Astrocyte (in vitro differentiated cells and primary cell): ENCODE data around the gene LHX1. TPM values are rescaled to one million over a fixed set of nuclear protein-coding genes. Genes with fewer than 3 reads are reported as not detected.

Source experiments
- DNase-seq: peaks from one replicate; pipeline ENCODE4 v3.0.0-alpha.2; 2010; ENCODE audit warnings: low read depth
- FAIRE-seq: peaks from 2 replicates; lab custom pipeline; 2011; peaks lifted over from hg19 to GRCh38; lab: Jason Lieb, UNC
- H2AFZ ChIP-seq: 2 replicates; pipeline ENCODE4 v1.6.0; 2012; ENCODE audit warnings: low read depth, low read length, inconsistent platforms
- H3K27ac ChIP-seq: 2 replicates; pipeline ENCODE4 v1.5.1; 2011; ENCODE audit warnings: low read depth, low read length, inconsistent platforms
- H3K27me3 ChIP-seq: 2 replicates; pipeline ENCODE4 v1.6.0; 2011; ENCODE audit warnings: low read length, inconsistent platforms; ENCODE audit not compliant: insufficient read depth
- H3K36me3 ChIP-seq: 2 replicates; pipeline ENCODE4 v1.5.1; 2011; ENCODE audit warnings: low read length, inconsistent platforms; ENCODE audit not compliant: insufficient read depth
- H3K4me1 ChIP-seq: 2 replicates; pipeline ENCODE4 v1.5.1; 2011; ENCODE audit warnings: low read length, inconsistent platforms; ENCODE audit not compliant: insufficient read depth
- H3K4me2 ChIP-seq: 2 replicates; pipeline ENCODE4 v1.6.0; 2012; ENCODE audit warnings: low read length, inconsistent platforms
- H3K4me3 ChIP-seq: 2 replicates; pipeline ENCODE4 v1.5.1; 2011; ENCODE audit warnings: low read depth, mild to moderate bottlenecking, low read length, inconsistent platforms; ENCODE audit not compliant: insufficient read depth
- H3K79me2 ChIP-seq: 2 replicates; pipeline ENCODE4 v1.6.0; 2012; ENCODE audit warnings: mild to moderate bottlenecking, low read length, inconsistent platforms; ENCODE audit not compliant: insufficient read depth
- H3K9ac ChIP-seq: 2 replicates; pipeline ENCODE4 v1.6.0; 2012; ENCODE audit warnings: mild to moderate bottlenecking, low read length, inconsistent platforms
- H3K9me3 ChIP-seq: 2 replicates; pipeline ENCODE4 v1.5.1; 2012; ENCODE audit warnings: low read depth, mild to moderate bottlenecking, low read length, inconsistent platforms; ENCODE audit not compliant: insufficient read depth
- H4K20me1 ChIP-seq: 2 replicates; pipeline ENCODE4 v1.6.0; 2012; ENCODE audit warnings: low read length, inconsistent platforms; ENCODE audit not compliant: insufficient read depth
- H3K27ac Mint-ChIP-seq: one replicate; pipeline ENCODE4 v1.8.0; 2021; ENCODE audit warnings: mild to moderate bottlenecking, mixed read lengths; ENCODE audit not compliant: unreplicated experiment
- H3K27me3 Mint-ChIP-seq: one replicate; pipeline ENCODE4 v1.8.0; 2021; ENCODE audit warnings: low read depth, mixed read lengths; ENCODE audit not compliant: unreplicated experiment
- H3K36me3 Mint-ChIP-seq: one replicate; pipeline ENCODE4 v1.8.0; 2021; ENCODE audit warnings: low read depth, mixed read lengths; ENCODE audit not compliant: unreplicated experiment
- H3K4me1 Mint-ChIP-seq: one replicate; pipeline ENCODE4 v1.8.0; 2021; ENCODE audit warnings: low read depth, mixed read lengths; ENCODE audit not compliant: unreplicated experiment
- H3K4me3 Mint-ChIP-seq: one replicate; pipeline ENCODE4 v1.8.0; 2021; ENCODE audit warnings: mild to moderate bottlenecking, moderate library complexity, mixed read lengths; ENCODE audit not compliant: unreplicated experiment
- H3K9me3 Mint-ChIP-seq: one replicate; pipeline ENCODE4 v1.8.0; 2021; ENCODE audit warnings: mild to moderate bottlenecking, mixed read lengths; ENCODE audit not compliant: unreplicated experiment
- CTCF ChIP-seq: IDR thresholded peaks from 2 replicates; pipeline ENCODE4 v1.5.1; 2011; ENCODE audit warnings: low read depth, mild to moderate bottlenecking, inconsistent platforms, low read length, moderate library complexity; ENCODE audit not compliant: insufficient read depth
- EZH2 ChIP-seq: IDR thresholded peaks from 2 replicates; pipeline ENCODE4 v1.6.1; 2012; ENCODE audit warnings: mild to moderate bottlenecking, low read length, inconsistent platforms; ENCODE audit not compliant: insufficient read depth
- total RNA-seq: library from RNA; stranded (reverse); gene quantifications from 2 replicates; pipeline ENCODE4 v1.2.1, GENCODE V29; 2021

Gene LHX1
- total RNA-seq, 1 donor from 2014 or later, result 10.8 TPM

GRCh38 chr17:36948717-36949460, 11.6 kb downstream of the LHX1 start, which contains the start of gene AATF:
Gene AATF (plus strand): TSS chr17:36948954. CDS start chr17:36949126, 172 bp downstream.
- H3K4me1 ChIP-seq, result peaks cover 17% of the 10 kb centered on the region
- peak within 1 kb of the TSS; percentile 90 for H3K4me3 ChIP-seq
- peak within 1 kb of the TSS; percentile 89 for H3K9ac ChIP-seq
- DNase-seq (peak; percentile 87), FAIRE-seq (no peak)
- Mint-ChIP-seq H3K4me3 (peak within 1 kb of the TSS; percentile 97), H3K9me3 (peaks cover 3% of the 10 kb centered on the region), H3K4me1 (peaks cover 23% of the 10 kb centered on the region), H3K27me3 (peaks cover 37% of the 10 kb centered on the region), H3K36me3 (peaks cover 14% of the 10 kb centered on the region), H3K27ac (peak within 1 kb of the TSS; percentile 94)
- H3K36me3 ChIP-seq, result peaks cover 23% of the 10 kb centered on the region
- no peaks in the 10 kb centered on the region for H3K9me3 ChIP-seq
- no peak for TF ChIP-seq CTCF
- peak; percentile 21 for TF ChIP-seq EZH2
- H4K20me1 ChIP-seq, result peaks cover 40% of the 10 kb centered on the region
- peaks cover 43% of the 10 kb centered on the region for H3K27me3 ChIP-seq
- H3K79me2 ChIP-seq, result peaks cover 45% of the 10 kb centered on the region
- H2AFZ ChIP-seq, result peak within 1 kb of the TSS; percentile 91
- H3K4me2 ChIP-seq, result peak within 1 kb of the TSS; percentile 93
- peak within 1 kb of the TSS; percentile 79 for H3K27ac ChIP-seq

- H3K4me2 ChIP-seq, result peak overlapping the region; percentile 93
- peaks cover 45% of the 10 kb centered on the region for H3K79me2 ChIP-seq
- FAIRE-seq (no peak), DNase-seq (peak; percentile 23)
- peak overlapping the region; percentile 89 for H3K9ac ChIP-seq
- Mint-ChIP-seq H3K4me1 (peaks cover 23% of the 10 kb centered on the region), H3K4me3 (peak overlapping the region; percentile 97), H3K9me3 (peaks cover 3% of the 10 kb centered on the region), H3K36me3 (peaks cover 19% of the 10 kb centered on the region), H3K27ac (peak overlapping the region; percentile 94), H3K27me3 (peaks cover 34% of the 10 kb centered on the region)
- peak overlapping the region; percentile 79 for H3K27ac ChIP-seq
- H3K9me3 ChIP-seq, result no peaks in the 10 kb centered on the region
- H3K27me3 ChIP-seq, result peaks cover 37% of the 10 kb centered on the region
- peaks cover 23% of the 10 kb centered on the region for H3K36me3 ChIP-seq
- peaks cover 17% of the 10 kb centered on the region for H3K4me1 ChIP-seq
- H3K4me3 ChIP-seq, result peak overlapping the region; percentile 90
- no peak for TF ChIP-seq CTCF
- TF ChIP-seq EZH2, result no peak
- H2AFZ ChIP-seq, result peak overlapping the region; percentile 90
- H4K20me1 ChIP-seq, result peaks cover 40% of the 10 kb centered on the region
These were observed 12.2 kb downstream of the LHX1 start for GRCh38 chr17:36949461-36949927.

GRCh38 chr17:36950027-36950426, 12.8 kb downstream of the LHX1 start:
- no peaks in the 10 kb centered on the region for H3K9me3 ChIP-seq
- TF ChIP-seq CTCF, result no peak
- TF ChIP-seq EZH2, result no peak
- H3K27ac ChIP-seq, result no peak overlapping the region
- no peak for DNase-seq
- H3K4me3 ChIP-seq, result peak overlapping the region; percentile 90
- peak overlapping the region; percentile 93 for H3K4me2 ChIP-seq
- peaks cover 17% of the 10 kb centered on the region for H3K4me1 ChIP-seq
- H3K9ac ChIP-seq, result peak overlapping the region; percentile 89
- peaks cover 3% of the 10 kb centered on the region for H3K9me3 Mint-ChIP-seq
- peaks cover 40% of the 10 kb centered on the region for H4K20me1 ChIP-seq
- H3K27ac Mint-ChIP-seq, result peak overlapping the region; percentile 94
- peaks cover 25% of the 10 kb centered on the region for H3K36me3 ChIP-seq
- H3K27me3 Mint-ChIP-seq, result peaks cover 29% of the 10 kb centered on the region
- no peak for FAIRE-seq
- H3K79me2 ChIP-seq, result peaks cover 45% of the 10 kb centered on the region
- peaks cover 21% of the 10 kb centered on the region for H3K36me3 Mint-ChIP-seq
- peaks cover 23% of the 10 kb centered on the region for H3K4me1 Mint-ChIP-seq
- H2AFZ ChIP-seq, result no peak overlapping the region
- peak overlapping the region; percentile 97 for H3K4me3 Mint-ChIP-seq
- H3K27me3 ChIP-seq, result peaks cover 31% of the 10 kb centered on the region
